Type B pancreatic cell (in vitro differentiated cells): ENCODE measurements around the gene CYTIP. TPM values are rescaled to one million over a fixed set of nuclear protein-coding genes. Genes with fewer than 3 reads are reported as not detected.

Experiments used
- DNase-seq: peaks from one replicate; pipeline ENCODE4 v3.0.0; 2021; ENCODE audit warnings: mixed read lengths; ENCODE audit not compliant: unreplicated experiment; ENCODE audit errors: extremely low spot score
- H3K27ac Mint-ChIP-seq: 2 replicates; pipeline ENCODE4 v1.8.0; 2021; ENCODE audit warnings: mild to moderate bottlenecking, mixed read lengths
- H3K27me3 Mint-ChIP-seq: 2 replicates; pipeline ENCODE4 v1.8.0; 2021; ENCODE audit warnings: mixed read lengths
- H3K36me3 Mint-ChIP-seq: 2 replicates; pipeline ENCODE4 v1.8.0; 2021; ENCODE audit warnings: mixed read lengths
- H3K4me1 Mint-ChIP-seq: one replicate; pipeline ENCODE4 v1.8.0; 2021; ENCODE audit warnings: mixed read lengths; ENCODE audit not compliant: unreplicated experiment
- H3K4me3 Mint-ChIP-seq: 2 replicates; pipeline ENCODE4 v1.8.0; 2021; ENCODE audit warnings: mild to moderate bottlenecking, mixed read lengths
- H3K9me3 Mint-ChIP-seq: 2 replicates; pipeline ENCODE4 v1.8.0; 2021; ENCODE audit warnings: mixed read lengths
- total RNA-seq: library from RNA; stranded (reverse); gene quantifications from 2 replicates; pipeline ENCODE4 v1.2.1, GENCODE V29; 2021; ENCODE audit warnings: low replicate concordance
- TF ChIP-seq, protein P1 (sequence below): fragments of 200-600 bp; sonication (generic); conservative IDR thresholded peaks from 2 replicates; pipeline ENCODE4 v1.5.0; 2021; ENCODE audit warnings: antibody characterized with exemption, mild to moderate bottlenecking

CYTIP gene
- total RNA-seq, 1 donor from 2014 or later = 0.51 TPM

- Mint-ChIP-seq H3K4me3 (no peak overlapping the region), H3K4me1 (no peaks in the 10 kb centered on the region), H3K36me3 (no peaks in the 10 kb centered on the region), H3K27me3 (peaks cover 10% of the 10 kb centered on the region), H3K27ac (no peak overlapping the region), H3K9me3 (no peaks in the 10 kb centered on the region)
- TF ChIP-seq, protein P1, sequence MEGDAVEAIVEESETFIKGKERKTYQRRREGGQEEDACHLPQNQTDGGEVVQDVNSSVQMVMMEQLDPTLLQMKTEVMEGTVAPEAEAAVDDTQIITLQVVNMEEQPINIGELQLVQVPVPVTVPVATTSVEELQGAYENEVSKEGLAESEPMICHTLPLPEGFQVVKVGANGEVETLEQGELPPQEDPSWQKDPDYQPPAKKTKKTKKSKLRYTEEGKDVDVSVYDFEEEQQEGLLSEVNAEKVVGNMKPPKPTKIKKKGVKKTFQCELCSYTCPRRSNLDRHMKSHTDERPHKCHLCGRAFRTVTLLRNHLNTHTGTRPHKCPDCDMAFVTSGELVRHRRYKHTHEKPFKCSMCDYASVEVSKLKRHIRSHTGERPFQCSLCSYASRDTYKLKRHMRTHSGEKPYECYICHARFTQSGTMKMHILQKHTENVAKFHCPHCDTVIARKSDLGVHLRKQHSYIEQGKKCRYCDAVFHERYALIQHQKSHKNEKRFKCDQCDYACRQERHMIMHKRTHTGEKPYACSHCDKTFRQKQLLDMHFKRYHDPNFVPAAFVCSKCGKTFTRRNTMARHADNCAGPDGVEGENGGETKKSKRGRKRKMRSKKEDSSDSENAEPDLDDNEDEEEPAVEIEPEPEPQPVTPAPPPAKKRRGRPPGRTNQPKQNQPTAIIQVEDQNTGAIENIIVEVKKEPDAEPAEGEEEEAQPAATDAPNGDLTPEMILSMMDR = no peak
- DNase-seq = no peak
Measured at GRCh38 chr2:157487271-157487610, 43.4 kb upstream of the CYTIP start.

- TF ChIP-seq, protein P1 = no peak
- no peaks in the 10 kb centered on the region for H3K36me3 Mint-ChIP-seq
- H3K4me3 Mint-ChIP-seq = no peak overlapping the region
- H3K4me1 Mint-ChIP-seq = no peaks in the 10 kb centered on the region
- H3K9me3 Mint-ChIP-seq = no peaks in the 10 kb centered on the region
- peaks cover 8% of the 10 kb centered on the region for H3K27me3 Mint-ChIP-seq
- no peak overlapping the region for H3K27ac Mint-ChIP-seq
- DNase-seq = no peak
Measured at GRCh38 chr2:157486596-157487270, 42.8 kb upstream of the CYTIP start.

DNA sequence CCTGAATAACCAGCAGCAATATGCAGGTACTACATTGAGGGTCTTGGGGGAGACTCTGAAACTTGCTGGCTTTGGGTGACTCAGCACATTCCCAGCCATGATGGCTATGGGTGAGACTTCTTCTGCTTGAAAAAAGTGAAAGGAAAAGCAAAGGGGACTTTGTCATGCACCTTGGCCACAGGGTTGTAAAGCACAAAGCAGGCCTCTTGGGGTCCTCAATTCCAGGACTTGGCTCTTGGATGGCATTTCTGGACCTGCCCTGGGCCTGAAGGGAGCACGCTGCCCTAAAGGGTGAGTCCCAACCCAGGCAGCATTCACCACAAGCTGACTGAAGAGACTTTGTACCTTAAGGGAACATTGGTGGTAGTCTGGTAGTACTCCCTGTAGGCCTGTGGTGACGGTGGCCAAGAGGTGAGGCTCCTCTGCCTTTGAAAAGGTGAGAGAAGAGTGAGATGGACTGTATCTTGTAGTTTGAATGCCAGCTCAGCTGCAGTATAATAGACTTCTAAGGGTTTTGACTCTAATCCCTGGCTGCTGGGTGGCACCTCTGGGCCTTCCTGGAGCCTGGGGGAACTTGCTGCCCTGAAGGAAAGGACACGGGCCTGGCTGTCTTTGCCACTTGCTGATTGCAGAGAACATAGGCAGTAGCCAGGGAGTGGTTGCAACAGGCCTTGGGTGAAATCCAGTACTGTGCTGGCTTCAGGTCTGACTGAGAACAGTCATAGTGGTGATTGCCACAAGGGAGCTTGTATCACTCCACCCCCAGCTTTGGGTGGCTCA is 36.5 kb upstream of the CYTIP start:
- TF ChIP-seq, protein P1 = no peak
- peaks cover 7% of the 10 kb centered on the region for H3K9me3 Mint-ChIP-seq
- H3K27ac Mint-ChIP-seq = no peak overlapping the region

DNA sequence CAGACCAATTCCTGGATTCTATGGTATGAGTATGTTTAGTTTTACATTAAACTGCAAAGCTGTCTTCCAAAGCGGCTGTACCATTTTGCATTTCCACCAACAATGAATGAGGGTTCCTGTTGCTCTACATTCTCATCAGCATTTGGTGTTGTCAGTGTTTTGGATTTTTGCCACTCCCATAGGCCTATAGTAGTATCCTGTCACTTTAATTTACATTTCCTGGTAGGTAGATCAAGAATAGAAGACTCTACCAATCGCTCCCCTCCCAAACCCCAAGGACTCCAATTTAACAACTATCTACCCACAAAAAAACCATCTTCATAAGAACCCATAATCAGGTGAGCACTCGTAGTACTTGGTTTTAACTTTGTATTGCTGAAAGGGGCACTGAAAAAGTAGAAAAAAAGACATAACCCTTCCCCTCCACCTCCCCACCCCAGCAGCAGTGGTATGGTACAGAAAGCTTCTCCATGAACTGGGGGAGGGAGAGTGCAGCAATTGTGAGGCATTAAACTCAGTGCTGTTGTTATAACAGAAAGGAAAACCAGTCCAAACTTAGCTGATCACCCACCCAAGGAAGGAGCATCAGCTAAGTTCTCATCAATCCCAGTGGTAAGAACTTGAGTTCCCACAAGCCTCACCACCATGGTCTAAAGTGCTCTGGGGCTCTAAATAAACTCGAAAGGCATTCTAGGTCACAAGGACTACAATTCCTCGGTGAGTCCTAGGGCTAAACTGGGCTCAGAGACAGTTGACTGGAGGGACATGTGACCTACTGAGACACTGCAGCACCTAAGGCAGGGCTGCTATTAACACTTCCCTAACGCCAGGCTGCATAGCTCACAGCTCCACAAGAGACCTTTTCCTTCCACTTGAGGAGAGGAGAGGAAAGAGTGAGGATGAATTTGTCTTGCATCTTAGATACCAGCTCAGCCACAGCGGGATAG is 35.5 kb upstream of the CYTIP start:
- Mint-ChIP-seq H3K9me3 (peaks cover 7% of the 10 kb centered on the region), H3K27ac (no peak overlapping the region), H3K27me3 (no peaks in the 10 kb centered on the region), H3K36me3 (no peaks in the 10 kb centered on the region), H3K4me3 (no peak overlapping the region), H3K4me1 (no peaks in the 10 kb centered on the region)
- DNase-seq = no peak
- TF ChIP-seq, protein P1 = no peak

More for the DNA sequence above, 36.5 kb upstream of the CYTIP start:
- Mint-ChIP-seq H3K36me3 (no peaks in the 10 kb centered on the region), H3K27me3 (no peaks in the 10 kb centered on the region), H3K4me3 (no peak overlapping the region), H3K4me1 (no peaks in the 10 kb centered on the region)
- DNase-seq = no peak

DNA sequence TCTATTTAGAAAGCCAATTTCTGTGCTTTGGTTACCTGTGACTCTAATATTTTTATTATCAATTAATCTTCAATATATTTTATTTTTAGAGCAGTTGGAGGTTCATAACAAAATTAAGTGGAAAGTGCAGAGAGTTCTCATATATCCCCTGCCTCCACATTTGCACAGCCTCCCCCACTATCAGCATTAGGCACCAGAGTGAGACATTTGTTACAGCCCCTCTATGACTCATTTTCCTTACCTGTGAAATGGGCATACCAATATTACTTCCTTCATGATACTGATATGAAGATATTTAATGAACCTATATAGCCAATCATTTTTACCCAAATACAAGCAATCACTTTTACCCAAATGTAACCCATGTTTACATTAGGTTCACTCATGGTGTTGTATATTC is 34.0 kb upstream of the CYTIP start:
- Mint-ChIP-seq H3K9me3 (peaks cover 7% of the 10 kb centered on the region), H3K4me3 (no peak overlapping the region), H3K4me1 (no peaks in the 10 kb centered on the region), H3K27ac (no peak overlapping the region), H3K27me3 (no peaks in the 10 kb centered on the region), H3K36me3 (no peaks in the 10 kb centered on the region)
- no peak for DNase-seq
- TF ChIP-seq, protein P1 = no peak
